ENCODE measurements around the gene C1orf122. TPM values are rescaled to one million over a fixed set of nuclear protein-coding genes. Genes with fewer than 3 reads are reported as not detected.
A peak's percentile ranks its signal among the peaks of the same experiment; 100 is the strongest.

C1orf122 gene
- total and polyA plus RNA-seq, 2 of the 13 experiments (the other 11 are each of a cell fraction or from before 2014, with no cell fraction given), result 18.7 to 40.6 TPM

DNA sequence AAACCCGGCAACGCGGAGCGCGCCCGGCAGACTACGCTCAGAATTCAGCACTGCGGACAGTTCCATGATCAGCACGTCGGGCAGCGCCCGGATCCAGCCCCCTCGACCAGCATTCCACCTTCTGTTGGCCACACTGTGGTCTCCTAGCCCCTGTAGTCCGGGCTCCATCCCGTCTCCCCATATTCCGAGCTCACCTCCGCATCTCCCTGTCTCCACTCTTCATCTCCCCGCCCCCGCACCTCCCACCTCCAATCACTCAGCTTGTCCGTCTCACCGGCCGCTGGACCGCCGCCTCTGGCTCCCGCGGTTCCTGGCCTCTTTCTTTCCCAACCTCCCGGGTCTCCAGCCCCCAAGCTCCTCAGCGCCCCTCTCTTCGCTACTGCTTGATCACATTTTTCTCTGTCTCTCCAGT lies 43.2 kb upstream of the C1orf122 start (continued):
- TF ChIP-seq, protein P1, sequence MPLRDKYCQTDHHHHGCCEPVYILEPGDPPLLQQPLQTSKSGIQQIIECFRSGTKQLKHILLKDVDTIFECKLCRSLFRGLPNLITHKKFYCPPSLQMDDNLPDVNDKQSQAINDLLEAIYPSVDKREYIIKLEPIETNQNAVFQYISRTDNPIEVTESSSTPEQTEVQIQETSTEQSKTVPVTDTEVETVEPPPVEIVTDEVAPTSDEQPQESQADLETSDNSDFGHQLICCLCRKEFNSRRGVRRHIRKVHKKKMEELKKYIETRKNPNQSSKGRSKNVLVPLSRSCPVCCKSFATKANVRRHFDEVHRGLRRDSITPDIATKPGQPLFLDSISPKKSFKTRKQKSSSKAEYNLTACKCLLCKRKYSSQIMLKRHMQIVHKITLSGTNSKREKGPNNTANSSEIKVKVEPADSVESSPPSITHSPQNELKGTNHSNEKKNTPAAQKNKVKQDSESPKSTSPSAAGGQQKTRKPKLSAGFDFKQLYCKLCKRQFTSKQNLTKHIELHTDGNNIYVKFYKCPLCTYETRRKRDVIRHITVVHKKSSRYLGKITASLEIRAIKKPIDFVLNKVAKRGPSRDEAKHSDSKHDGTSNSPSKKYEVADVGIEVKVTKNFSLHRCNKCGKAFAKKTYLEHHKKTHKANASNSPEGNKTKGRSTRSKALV (CRISPR knock-in tag; IDR thresholded peaks at IDR 0.05), result peak; percentile 95
- TF ChIP-seq MAFK (conservative IDR thresholded peaks at IDR 0.05 in 1 of 2, IDR thresholded peaks at IDR 0.05 in 1 of 2; ENCODE audit: low read length in 2 of 2), result no peak
- no peak for TF ChIP-seq CREM (IDR thresholded peaks at IDR 0.05)
- TF ChIP-seq CREM (CRISPR knock-in tag; IDR thresholded peaks at IDR 0.05), result peak; percentile 80
- peak; percentile 96 for TF ChIP-seq ZNF17 (CRISPR knock-in tag; IDR thresholded peaks at IDR 0.05)
- TF ChIP-seq SETDB1 (CRISPR knock-in tag; IDR thresholded peaks at IDR 0.05; ENCODE audit: borderline replicate concordance), result no peak
- TF ChIP-seq RXRA (CRISPR knock-in tag; IDR thresholded peaks at IDR 0.05), result peak; percentile 76
- TF ChIP-seq ZFP90 (CRISPR knock-in tag; IDR thresholded peaks at IDR 0.05; ENCODE audit: borderline replicate concordance), result peak; percentile 99
- TF ChIP-seq, protein P2, sequence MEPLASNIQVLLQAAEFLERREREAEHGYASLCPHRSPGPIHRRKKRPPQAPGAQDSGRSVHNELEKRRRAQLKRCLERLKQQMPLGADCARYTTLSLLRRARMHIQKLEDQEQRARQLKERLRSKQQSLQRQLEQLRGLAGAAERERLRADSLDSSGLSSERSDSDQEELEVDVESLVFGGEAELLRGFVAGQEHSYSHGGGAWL (CRISPR knock-in tag; IDR thresholded peaks at IDR 0.05), result peak; percentile 100
- peak; percentile 96; the same call in 1 of the 2 replicates for TF ChIP-seq ZFP1 (CRISPR knock-in tag; IDR thresholded peaks at IDR 0.05)
- no peak for TF ChIP-seq ADNP (CRISPR knock-in tag; IDR thresholded peaks at IDR 0.05)
- TF ChIP-seq NFE2L1 (CRISPR knock-in tag; IDR thresholded peaks at IDR 0.05; ENCODE audit: borderline replicate concordance), result peak; percentile 77
- TF ChIP-seq ZNF253 (CRISPR knock-in tag; IDR thresholded peaks at IDR 0.05; ENCODE audit: borderline replicate concordance), result peak; percentile 97
- TF ChIP-seq IRX3 (CRISPR knock-in tag; IDR thresholded peaks at IDR 0.05; ENCODE audit: borderline replicate concordance, low read depth), result peak; percentile 97; the same call in 1 of the 2 replicates
- TF ChIP-seq ZNF382 (CRISPR knock-in tag; IDR thresholded peaks at IDR 0.05; ENCODE audit: borderline replicate concordance), result peak; percentile 59; the same call in 1 of the 2 replicates
- peak; percentile 98 for TF ChIP-seq ZNF543 (CRISPR knock-in tag; IDR thresholded peaks at IDR 0.05)
- TF ChIP-seq, protein P3, sequence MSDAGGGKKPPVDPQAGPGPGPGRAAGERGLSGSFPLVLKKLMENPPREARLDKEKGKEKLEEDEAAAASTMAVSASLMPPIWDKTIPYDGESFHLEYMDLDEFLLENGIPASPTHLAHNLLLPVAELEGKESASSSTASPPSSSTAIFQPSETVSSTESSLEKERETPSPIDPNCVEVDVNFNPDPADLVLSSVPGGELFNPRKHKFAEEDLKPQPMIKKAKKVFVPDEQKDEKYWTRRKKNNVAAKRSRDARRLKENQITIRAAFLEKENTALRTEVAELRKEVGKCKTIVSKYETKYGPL (CRISPR knock-in tag; IDR thresholded peaks at IDR 0.05), result peak; percentile 99
- TF ChIP-seq FOXC1 (CRISPR knock-in tag; IDR thresholded peaks at IDR 0.05; ENCODE audit: borderline replicate concordance), result peak; percentile 96
- peak; percentile 99 for TF ChIP-seq MIER2 (CRISPR knock-in tag; IDR thresholded peaks at IDR 0.05)
- TF ChIP-seq, protein P4, sequence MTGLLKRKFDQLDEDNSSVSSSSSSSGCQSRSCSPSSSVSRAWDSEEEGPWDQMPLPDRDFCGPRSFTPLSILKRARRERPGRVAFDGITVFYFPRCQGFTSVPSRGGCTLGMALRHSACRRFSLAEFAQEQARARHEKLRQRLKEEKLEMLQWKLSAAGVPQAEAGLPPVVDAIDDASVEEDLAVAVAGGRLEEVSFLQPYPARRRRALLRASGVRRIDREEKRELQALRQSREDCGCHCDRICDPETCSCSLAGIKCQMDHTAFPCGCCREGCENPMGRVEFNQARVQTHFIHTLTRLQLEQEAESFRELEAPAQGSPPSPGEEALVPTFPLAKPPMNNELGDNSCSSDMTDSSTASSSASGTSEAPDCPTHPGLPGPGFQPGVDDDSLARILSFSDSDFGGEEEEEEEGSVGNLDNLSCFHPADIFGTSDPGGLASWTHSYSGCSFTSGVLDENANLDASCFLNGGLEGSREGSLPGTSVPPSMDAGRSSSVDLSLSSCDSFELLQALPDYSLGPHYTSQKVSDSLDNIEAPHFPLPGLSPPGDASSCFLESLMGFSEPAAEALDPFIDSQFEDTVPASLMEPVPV (CRISPR knock-in tag; IDR thresholded peaks at IDR 0.05), result peak; percentile 88
- peak; percentile 56; the same call in 1 of the 2 replicates for TF ChIP-seq ZNF629 (CRISPR knock-in tag; conservative IDR thresholded peaks at IDR 0.05)
- TF ChIP-seq GABPB1 (CRISPR knock-in tag; IDR thresholded peaks at IDR 0.05), result peak; percentile 70
- TF ChIP-seq, protein P5, sequence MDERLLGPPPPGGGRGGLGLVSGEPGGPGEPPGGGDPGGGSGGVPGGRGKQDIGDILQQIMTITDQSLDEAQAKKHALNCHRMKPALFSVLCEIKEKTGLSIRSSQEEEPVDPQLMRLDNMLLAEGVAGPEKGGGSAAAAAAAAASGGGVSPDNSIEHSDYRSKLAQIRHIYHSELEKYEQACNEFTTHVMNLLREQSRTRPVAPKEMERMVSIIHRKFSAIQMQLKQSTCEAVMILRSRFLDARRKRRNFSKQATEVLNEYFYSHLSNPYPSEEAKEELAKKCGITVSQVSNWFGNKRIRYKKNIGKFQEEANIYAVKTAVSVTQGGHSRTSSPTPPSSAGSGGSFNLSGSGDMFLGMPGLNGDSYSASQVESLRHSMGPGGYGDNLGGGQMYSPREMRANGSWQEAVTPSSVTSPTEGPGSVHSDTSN (CRISPR knock-in tag; IDR thresholded peaks at IDR 0.05), result peak; percentile 49; the same call in 1 of the 2 replicates
- no peak for TF ChIP-seq BRD4 (CRISPR knock-in tag; IDR thresholded peaks at IDR 0.05)
- no peak for TF ChIP-seq NCOR1 (IDR thresholded peaks at IDR 0.05; ENCODE audit: borderline replicate concordance, low read length)
- TF ChIP-seq SMARCC2 (IDR thresholded peaks at IDR 0.05), result no peak
